Sigmoid colon (tissue), 7 donors: ENCODE results near the gene PAH. TPM values are rescaled to one million over a fixed set of nuclear protein-coding genes. Genes with fewer than 3 reads are reported as not detected.

ENCODE experiments used
- DNase-seq: peaks from one replicate; pipeline ENCODE4 v3.0.0-alpha.2; 2019
- H3K27ac ChIP-seq, 4 donors: fragments of 200-600 bp; sonication (generic); one replicate each; pipeline ENCODE4 v1.5.1; 2016 to 2019; ENCODE audit warnings: mild to moderate bottlenecking in 1 of 4
- H3K27me3 ChIP-seq, 3 donors: fragments of 200-600 bp; sonication (generic); one replicate each; pipeline ENCODE4 v1.5.1; 2019; ENCODE audit warnings: mild to moderate bottlenecking in 1 of 3
- H3K36me3 ChIP-seq, 4 donors: fragments of 200-600 bp; sonication (generic); one replicate each; pipeline ENCODE4 v1.5.1; 2016 to 2019
- H3K4me1 ChIP-seq, 4 donors: fragments of 200-600 bp; sonication (generic); one replicate each; pipeline ENCODE4 v1.5.1; 2017 to 2019
- H3K4me3 ChIP-seq, 4 donors: fragments of 200-600 bp; sonication (generic); one replicate each; pipeline ENCODE4 v1.5.1; 2017 to 2019; ENCODE audit warnings: mild to moderate bottlenecking in 2 of 4, moderate library complexity in 1 of 4
- H3K9me3 ChIP-seq, 4 donors: fragments of 200-600 bp in 3 of 4; sonication (generic) in 3 of 4; one replicate each; pipeline versions ENCODE4 v1.5.1 to v1.6.1; 2013 to 2019
- EP300 ChIP-seq, 4 donors: sonication (generic); formaldehyde crosslinking; IDR thresholded peaks; one replicate each; pipeline ENCODE4 v1.6.1; 2017; ENCODE audit warnings: antibody characterized with exemption in 4 of 4
- POLR2A ChIP-seq, 2 donors: fragments of 450-650 bp; IDR thresholded peaks; one replicate each; pipeline ENCODE4 v1.6.1; 2016; ENCODE audit warnings: antibody characterized with exemption in 2 of 2, mild to moderate bottlenecking in 2 of 2, moderate library complexity in 2 of 2
- POLR2AphosphoS5 ChIP-seq, 4 donors: sonication (generic); formaldehyde crosslinking; IDR thresholded peaks; one replicate each; pipeline ENCODE4 v1.6.1; 2017; ENCODE audit warnings: antibody characterized with exemption in 4 of 4
- WGBS, 2 donors: extraction: QIAGEN DNeasy Blood & Tissue Kit; methylation state at CpG; one replicate each; pipeline ENCODE4 v1.1.7; 2013; 5-methylcytosine and 5-hydroxymethylcytosine counted together
- intact Hi-C: fragments of 100-400 bp; cut with DNase I; formaldehyde crosslinking; loops from one replicate; pipeline ENCODE4 v1.15.1; 2023
- polyA plus RNA-seq, 3 donors: library from polyadenylated mRNA; stranded (reverse); fragments of 200-250 nt; gene quantifications; one replicate each; pipeline ENCODE4 v1.2.3, GENCODE V29; 2013
- total RNA-seq, 4 donors: library from RNA; depleted of rRNA; stranded (reverse); fragments of >200 nt; gene quantifications; one replicate each; pipeline ENCODE4 v1.1.0, GENCODE V29; 2016
- TF ChIP-seq, protein P1 (sequence below), 4 experiments: fragments of 450-650 bp in 3 of 4; fragments of 200-600 bp in 1 of 4; IDR thresholded peaks; one replicate each; pipeline ENCODE4 v1.5.1; 2016 to 2019; ENCODE audit warnings: antibody characterized with exemption in 4 of 4, mild to moderate bottlenecking in 3 of 4, moderate library complexity in 2 of 4
- donor health status: healthy with polysubstance abuse.
- donor health status: Bipolar disorder and iron deficiency.
- donor health status: healthy.

PAH gene
- total and polyA plus RNA-seq, 7 donors: 0.19 to 1.1 (median 0.46) TPM; not detected in 3

DNA sequence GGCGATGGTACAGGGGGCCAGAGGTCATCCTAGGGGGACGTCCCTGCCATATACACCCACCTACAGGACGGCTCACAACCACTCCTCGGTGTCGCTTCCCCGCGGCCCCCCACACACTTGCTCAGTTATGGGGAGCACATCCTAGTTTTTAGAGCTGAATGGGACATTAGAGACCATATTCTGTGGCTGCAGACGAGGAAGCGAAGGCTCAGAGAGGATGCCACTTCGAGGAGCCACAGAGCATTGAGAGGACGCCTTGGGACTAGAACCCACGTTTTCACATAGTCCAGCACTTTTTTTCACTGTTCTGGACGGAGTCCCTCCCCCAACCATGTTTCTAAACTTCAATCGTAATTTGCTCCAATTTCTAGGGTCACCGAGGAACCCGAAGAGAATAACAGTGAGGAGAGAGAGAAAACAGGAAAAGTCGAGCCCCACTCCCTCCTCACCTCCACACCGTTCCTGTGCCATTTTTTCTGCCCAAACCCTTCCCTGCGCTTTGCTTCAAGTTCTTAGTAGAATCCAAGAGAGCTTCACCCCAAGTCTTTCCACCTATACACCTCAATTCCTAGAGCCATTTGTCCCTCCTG, 39.8 kb upstream of the PAH start:
- no peak for TF ChIP-seq POLR2AphosphoS5 (IDR thresholded peaks at IDR 0.05)
- TF ChIP-seq EP300 (IDR thresholded peaks at IDR 0.05): no peak
- no peak for TF ChIP-seq POLR2A (IDR thresholded peaks at IDR 0.05)
- TF ChIP-seq, protein P1, sequence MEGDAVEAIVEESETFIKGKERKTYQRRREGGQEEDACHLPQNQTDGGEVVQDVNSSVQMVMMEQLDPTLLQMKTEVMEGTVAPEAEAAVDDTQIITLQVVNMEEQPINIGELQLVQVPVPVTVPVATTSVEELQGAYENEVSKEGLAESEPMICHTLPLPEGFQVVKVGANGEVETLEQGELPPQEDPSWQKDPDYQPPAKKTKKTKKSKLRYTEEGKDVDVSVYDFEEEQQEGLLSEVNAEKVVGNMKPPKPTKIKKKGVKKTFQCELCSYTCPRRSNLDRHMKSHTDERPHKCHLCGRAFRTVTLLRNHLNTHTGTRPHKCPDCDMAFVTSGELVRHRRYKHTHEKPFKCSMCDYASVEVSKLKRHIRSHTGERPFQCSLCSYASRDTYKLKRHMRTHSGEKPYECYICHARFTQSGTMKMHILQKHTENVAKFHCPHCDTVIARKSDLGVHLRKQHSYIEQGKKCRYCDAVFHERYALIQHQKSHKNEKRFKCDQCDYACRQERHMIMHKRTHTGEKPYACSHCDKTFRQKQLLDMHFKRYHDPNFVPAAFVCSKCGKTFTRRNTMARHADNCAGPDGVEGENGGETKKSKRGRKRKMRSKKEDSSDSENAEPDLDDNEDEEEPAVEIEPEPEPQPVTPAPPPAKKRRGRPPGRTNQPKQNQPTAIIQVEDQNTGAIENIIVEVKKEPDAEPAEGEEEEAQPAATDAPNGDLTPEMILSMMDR (IDR thresholded peaks at IDR 0.05): no peak
- H3K4me3 ChIP-seq: peak overlapping the region in 2 of 4 donors; percentile 1 to 49
- H3K9me3 ChIP-seq: no peaks in the 10 kb centered on the region
- H3K36me3 ChIP-seq: no peaks in the 10 kb centered on the region
- H3K4me1 ChIP-seq: peaks cover 0 to 32% (median 31%) of the 10 kb centered on the region in 4 donors
- 6 to 12% methylated on average over 19 of the region's 19 CpGs for WGBS, 2 donors
- intact Hi-C loops: no loop called here
- no peak overlapping the region for H3K27ac ChIP-seq
- peaks cover 29 to 99% (median 68%) of the 10 kb centered on the region in 3 donors for H3K27me3 ChIP-seq
- no peak for DNase-seq

DNA sequence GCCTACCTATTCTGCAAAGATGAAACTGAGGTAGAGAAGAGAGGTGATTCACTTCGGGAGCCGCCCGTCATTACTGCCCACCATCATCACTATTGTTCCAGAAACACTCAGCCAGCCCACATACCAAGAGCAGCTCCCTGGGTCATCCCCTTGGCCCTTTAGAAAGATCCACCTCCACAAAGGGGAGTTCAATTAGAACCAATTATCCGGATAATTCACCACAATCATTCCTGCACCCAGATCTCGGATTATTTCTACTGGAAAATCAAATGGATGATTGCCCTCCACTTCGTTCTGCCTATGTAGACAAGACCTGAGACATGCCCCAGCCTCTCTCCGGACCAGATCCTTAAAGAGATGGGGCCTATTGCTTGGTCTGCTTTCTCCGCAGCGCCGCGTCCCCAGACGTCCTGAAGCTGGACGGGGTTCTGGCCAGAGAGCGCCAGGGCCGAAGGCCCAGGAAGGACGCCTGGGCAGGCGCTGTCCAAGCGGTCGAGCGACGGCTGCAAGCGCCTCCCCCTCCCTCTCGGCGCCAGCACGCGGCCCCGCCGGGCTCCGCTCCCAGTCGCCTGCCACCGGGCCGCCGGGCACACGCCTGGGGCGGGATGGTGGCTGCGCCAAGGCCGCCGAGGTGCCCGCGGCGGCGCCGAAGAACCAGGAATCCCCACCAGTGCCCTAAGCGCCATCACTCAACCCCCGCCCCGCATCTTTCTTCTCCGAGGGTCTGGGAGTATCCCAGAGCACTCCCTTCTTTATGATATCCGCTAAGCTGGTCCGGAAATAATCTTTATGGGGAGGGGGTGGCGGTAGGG, 39.1 kb upstream of the PAH start:
- WGBS, 2 donors: 6 to 9% methylated on average over 50 of the region's 50 CpGs
- no peak for TF ChIP-seq EP300 (IDR thresholded peaks at IDR 0.05)
- TF ChIP-seq POLR2A (IDR thresholded peaks at IDR 0.05): no peak
- TF ChIP-seq POLR2AphosphoS5 (IDR thresholded peaks at IDR 0.05): no peak
- TF ChIP-seq, protein P1 (IDR thresholded peaks at IDR 0.05): no peak
- DNase-seq: no peak
- Histone ChIP-seq H3K36me3 (no peaks in the 10 kb centered on the region), H3K9me3 (no peaks in the 10 kb centered on the region), H3K4me3 (peak overlapping the region in 1 of 4 donors; percentile 1), H3K27ac (no peak overlapping the region), H3K4me1 (peaks cover 0 to 32% (median 28%) of the 10 kb centered on the region in 4 donors), H3K27me3 (peaks cover 24 to 99% (median 72%) of the 10 kb centered on the region in 3 donors)
- intact Hi-C loops: loop anchor here (2.0 kb wide), 1 partner anchor 589 kb away; no protein-coding TSS in a partner anchor

DNA sequence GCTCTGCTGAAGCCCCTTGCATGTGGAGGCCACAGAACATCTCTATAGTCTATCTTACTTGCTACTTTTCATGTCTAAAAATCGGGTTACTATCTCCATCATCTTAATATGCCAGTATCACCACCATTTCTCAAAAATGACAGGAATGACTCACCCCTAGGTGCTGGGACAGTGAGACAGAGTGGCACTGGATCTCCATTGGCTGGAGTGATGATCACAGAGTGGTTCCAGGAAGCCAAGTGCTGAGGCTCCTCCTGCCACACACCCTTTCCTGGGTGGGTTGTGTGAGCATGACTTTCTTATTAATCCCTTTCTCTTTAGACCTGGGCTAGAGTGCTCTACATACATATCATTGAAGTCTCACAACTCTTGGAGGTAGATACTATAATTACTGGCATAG, 37.1 kb upstream of the PAH start:
- no peak overlapping the region for H3K27ac ChIP-seq
- DNase-seq: no peak
- 14 to 43% methylated on average over 1 of the region's 1 CpG for WGBS, 2 donors
- no peak overlapping the region for H3K4me3 ChIP-seq
- H3K4me1 ChIP-seq: peaks cover 0 to 32% (median 28%) of the 10 kb centered on the region in 4 donors
- TF ChIP-seq POLR2A (IDR thresholded peaks at IDR 0.05) (no peak), EP300 (IDR thresholded peaks at IDR 0.05) (no peak), POLR2AphosphoS5 (IDR thresholded peaks at IDR 0.05) (no peak)
- TF ChIP-seq, protein P1 (IDR thresholded peaks at IDR 0.05): no peak
- H3K9me3 ChIP-seq: no peaks in the 10 kb centered on the region
- no peaks in the 10 kb centered on the region for H3K36me3 ChIP-seq
- H3K27me3 ChIP-seq: peaks cover 23 to 99% (median 75%) of the 10 kb centered on the region in 3 donors
- intact Hi-C loops: loop anchor here (2.0 kb wide), 1 partner anchor 591 kb away; no protein-coding TSS in a partner anchor

DNA sequence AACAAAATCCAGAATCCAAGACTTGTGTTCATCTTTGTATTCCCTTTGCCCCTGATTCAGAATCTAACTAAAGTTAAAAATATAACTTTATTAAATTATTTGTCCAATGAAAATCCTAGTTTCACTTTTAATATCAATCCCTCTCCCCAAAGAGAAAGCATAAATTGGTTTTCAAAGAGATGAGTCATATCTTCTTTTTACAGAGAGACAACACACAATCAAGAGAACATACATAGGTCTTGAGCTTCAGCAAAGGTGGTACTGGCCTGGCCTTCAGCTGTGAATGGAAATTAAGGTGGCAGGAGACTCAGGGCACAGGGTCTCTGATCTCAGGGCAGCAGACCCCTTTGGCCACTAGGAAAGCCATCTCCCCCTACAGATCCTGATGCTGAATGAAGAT, 36.2 kb upstream of the PAH start:
- Histone ChIP-seq H3K4me3 (no peak overlapping the region), H3K9me3 (no peaks in the 10 kb centered on the region), H3K27me3 (peaks cover 17 to 98% (median 70%) of the 10 kb centered on the region in 3 donors), H3K36me3 (no peaks in the 10 kb centered on the region), H3K27ac (no peak overlapping the region), H3K4me1 (peaks cover 0 to 25% (median 21%) of the 10 kb centered on the region in 4 donors)
- intact Hi-C loops: no loop called here
- TF ChIP-seq EP300 (IDR thresholded peaks at IDR 0.05) (no peak), POLR2AphosphoS5 (IDR thresholded peaks at IDR 0.05) (no peak), POLR2A (IDR thresholded peaks at IDR 0.05) (no peak)
- TF ChIP-seq, protein P1 (IDR thresholded peaks at IDR 0.05): no peak
- DNase-seq: no peak
